Measurements from ENCODE around the gene SMIM28.

Gene SMIM28

GRCh38 chr6:138430361-138431145, 52.8 kb downstream of the SMIM28 start:
- no peaks in the 10 kb centered on the region for H3K27me3 ChIP-seq (ENCODE audit: control insufficient read depth in 1 of 2, insufficient read depth in 1 of 2, low read length in 2 of 2)
- no peak overlapping the region for H4K91ac ChIP-seq (ENCODE audit: low read length)
- no peak overlapping the region for H2BK12ac ChIP-seq (ENCODE audit: low read length in 2 of 2)
- no peak overlapping the region for H2AFZ ChIP-seq (ENCODE audit: low read depth, low read length)
- no peak overlapping the region for H3K27ac ChIP-seq (ENCODE audit: low read length, poor library complexity, severe bottlenecking)
- no peak for DNase-seq
- no peak overlapping the region for H3K4ac ChIP-seq (ENCODE audit: low read depth in 1 of 2, low read length in 2 of 2)
- H3K79me1 ChIP-seq (replicated peaks; ENCODE audit: low read length, poor library complexity, severe bottlenecking), result peaks cover 25% of the 10 kb centered on the region
- H3K14ac ChIP-seq (ENCODE audit: low read length in 2 of 2), result no peak overlapping the region
- no peaks in the 10 kb centered on the region for H3K4me1 ChIP-seq (ENCODE audit: control insufficient read depth, insufficient read depth, low read depth, low read length)
- peak overlapping the region; percentile 9 for H2BK15ac ChIP-seq (ENCODE audit: low read depth, poor library complexity, severe bottlenecking)
- no peak overlapping the region for H3K4me2 ChIP-seq (ENCODE audit: low read length, poor library complexity, severe bottlenecking)
- H3K23ac ChIP-seq (ENCODE audit: low read length in 2 of 2), result no peak overlapping the region
- peaks cover 42 to 50% of the 10 kb centered on the region in 2 experiments for H3K36me3 ChIP-seq (ENCODE audit: control insufficient read depth in 1 of 2, insufficient read depth in 2 of 2, low read depth in 1 of 2, low read length in 2 of 2)
- no peak overlapping the region for H2BK5ac ChIP-seq (ENCODE audit: low read depth, low read length, poor library complexity, severe bottlenecking)
- no peak overlapping the region for H3K4me3 ChIP-seq (ENCODE audit: insufficient read depth in 1 of 2, low read depth in 1 of 2, low read length in 2 of 2)
- H4K8ac ChIP-seq (ENCODE audit: low read length), result no peak overlapping the region
- WGBS, result 95% methylated on average over 29 of the region's 29 CpGs
- no peaks in the 10 kb centered on the region for H3K9me3 ChIP-seq (ENCODE audit: control insufficient read depth, low read length)
- no peak overlapping the region for H3K9ac ChIP-seq (ENCODE audit: low read length)
- no peak overlapping the region for H2AK5ac ChIP-seq (ENCODE audit: low read length, severe bottlenecking)
- H2BK120ac ChIP-seq (ENCODE audit: low read depth, low read length), result no peak overlapping the region
- no peak overlapping the region for H3K18ac ChIP-seq (ENCODE audit: low read depth in 1 of 2, low read length in 2 of 2)

GRCh38 chr6:138431256-138432062, 53.8 kb downstream of the SMIM28 start:
- H3K4me1 ChIP-seq (ENCODE audit: control insufficient read depth, insufficient read depth, low read depth, low read length), result no peaks in the 10 kb centered on the region
- no peak overlapping the region for H2BK15ac ChIP-seq (ENCODE audit: low read depth, poor library complexity, severe bottlenecking)
- H3K27me3 ChIP-seq (ENCODE audit: control insufficient read depth in 1 of 2, insufficient read depth in 1 of 2, low read length in 2 of 2), result no peaks in the 10 kb centered on the region
- no peaks in the 10 kb centered on the region for H3K9me3 ChIP-seq (ENCODE audit: control insufficient read depth, low read length)
- H3K18ac ChIP-seq (ENCODE audit: low read depth in 1 of 2, low read length in 2 of 2), result no peak overlapping the region
- no peak overlapping the region for H3K9ac ChIP-seq (ENCODE audit: low read length)
- H2AFZ ChIP-seq (ENCODE audit: low read depth, low read length), result no peak overlapping the region
- H3K4me2 ChIP-seq (ENCODE audit: low read length, poor library complexity, severe bottlenecking), result no peak overlapping the region
- H3K4me3 ChIP-seq (ENCODE audit: insufficient read depth in 1 of 2, low read depth in 1 of 2, low read length in 2 of 2), result no peak overlapping the region
- DNase-seq, result no peak
- no peak overlapping the region for H4K8ac ChIP-seq (ENCODE audit: low read length)
- H3K79me1 ChIP-seq (replicated peaks; ENCODE audit: low read length, poor library complexity, severe bottlenecking), result peaks cover 25% of the 10 kb centered on the region
- peaks cover 41 to 43% of the 10 kb centered on the region in 2 experiments for H3K36me3 ChIP-seq (ENCODE audit: control insufficient read depth in 1 of 2, insufficient read depth in 2 of 2, low read depth in 1 of 2, low read length in 2 of 2)
- no peak overlapping the region for H2BK12ac ChIP-seq (ENCODE audit: low read length in 2 of 2)
- H2BK5ac ChIP-seq (ENCODE audit: low read depth, low read length, poor library complexity, severe bottlenecking), result no peak overlapping the region
- H2AK5ac ChIP-seq (ENCODE audit: low read length, severe bottlenecking), result no peak overlapping the region
- H3K27ac ChIP-seq (ENCODE audit: low read length, poor library complexity, severe bottlenecking), result no peak overlapping the region
- WGBS, result 94% methylated on average over 19 of the region's 19 CpGs
- no peak overlapping the region for H3K23ac ChIP-seq (ENCODE audit: low read length in 2 of 2)
- no peak overlapping the region for H4K91ac ChIP-seq (ENCODE audit: low read length)
- peak overlapping the region in 1 of 2 experiments; percentile 6 for H3K4ac ChIP-seq (ENCODE audit: low read depth in 1 of 2, low read length in 2 of 2)
- H3K14ac ChIP-seq (ENCODE audit: low read length in 2 of 2), result no peak overlapping the region
- no peak overlapping the region for H2BK120ac ChIP-seq (ENCODE audit: low read depth, low read length)

- Histone ChIP-seq H2AK5ac (ENCODE audit: low read length, severe bottlenecking) (no peak overlapping the region), H3K23ac (ENCODE audit: low read length in 2 of 2) (no peak overlapping the region), H3K4me1 (ENCODE audit: control insufficient read depth, insufficient read depth, low read depth, low read length) (no peaks in the 10 kb centered on the region), H3K18ac (ENCODE audit: low read depth in 1 of 2, low read length in 2 of 2) (no peak overlapping the region), H3K79me1 (replicated peaks; ENCODE audit: low read length, poor library complexity, severe bottlenecking) (peaks cover 22% of the 10 kb centered on the region), H3K36me3 (ENCODE audit: control insufficient read depth in 1 of 2, insufficient read depth in 2 of 2, low read depth in 1 of 2, low read length in 2 of 2) (peaks cover 38 to 39% of the 10 kb centered on the region in 2 experiments), H3K14ac (ENCODE audit: low read length in 2 of 2) (no peak overlapping the region), H3K27ac (ENCODE audit: low read length, poor library complexity, severe bottlenecking) (no peak overlapping the region), H4K8ac (ENCODE audit: low read length) (no peak overlapping the region), H2BK120ac (ENCODE audit: low read depth, low read length) (no peak overlapping the region), H2BK12ac (ENCODE audit: low read length in 2 of 2) (no peak overlapping the region), H2BK15ac (ENCODE audit: low read depth, poor library complexity, severe bottlenecking) (no peak overlapping the region), H3K27me3 (ENCODE audit: control insufficient read depth in 1 of 2, insufficient read depth in 1 of 2, low read length in 2 of 2) (no peaks in the 10 kb centered on the region), H3K4ac (ENCODE audit: low read depth in 1 of 2, low read length in 2 of 2) (no peak overlapping the region), H3K4me2 (ENCODE audit: low read length, poor library complexity, severe bottlenecking) (no peak overlapping the region), H2BK5ac (ENCODE audit: low read depth, low read length, poor library complexity, severe bottlenecking) (no peak overlapping the region), H2AFZ (ENCODE audit: low read depth, low read length) (no peak overlapping the region), H4K91ac (ENCODE audit: low read length) (no peak overlapping the region), H3K4me3 (ENCODE audit: insufficient read depth in 1 of 2, low read depth in 1 of 2, low read length in 2 of 2) (no peak overlapping the region), H3K9ac (ENCODE audit: low read length) (no peak overlapping the region), H3K9me3 (ENCODE audit: control insufficient read depth, low read length) (no peaks in the 10 kb centered on the region)
- WGBS, result 98% methylated on average over 11 of the region's 11 CpGs
- no peak for DNase-seq
These were observed 54.3 kb downstream of the SMIM28 start for GRCh38 chr6:138432063-138432356.
